ENCODE measurements around the gene DYNC2LI1.
"Not testable (repeated sequence)": the region's sequence is repeated elsewhere in the genome, so short reads cannot be mapped to it uniquely, and the experiment has no call there.

The DYNC2LI1 gene

DNA sequence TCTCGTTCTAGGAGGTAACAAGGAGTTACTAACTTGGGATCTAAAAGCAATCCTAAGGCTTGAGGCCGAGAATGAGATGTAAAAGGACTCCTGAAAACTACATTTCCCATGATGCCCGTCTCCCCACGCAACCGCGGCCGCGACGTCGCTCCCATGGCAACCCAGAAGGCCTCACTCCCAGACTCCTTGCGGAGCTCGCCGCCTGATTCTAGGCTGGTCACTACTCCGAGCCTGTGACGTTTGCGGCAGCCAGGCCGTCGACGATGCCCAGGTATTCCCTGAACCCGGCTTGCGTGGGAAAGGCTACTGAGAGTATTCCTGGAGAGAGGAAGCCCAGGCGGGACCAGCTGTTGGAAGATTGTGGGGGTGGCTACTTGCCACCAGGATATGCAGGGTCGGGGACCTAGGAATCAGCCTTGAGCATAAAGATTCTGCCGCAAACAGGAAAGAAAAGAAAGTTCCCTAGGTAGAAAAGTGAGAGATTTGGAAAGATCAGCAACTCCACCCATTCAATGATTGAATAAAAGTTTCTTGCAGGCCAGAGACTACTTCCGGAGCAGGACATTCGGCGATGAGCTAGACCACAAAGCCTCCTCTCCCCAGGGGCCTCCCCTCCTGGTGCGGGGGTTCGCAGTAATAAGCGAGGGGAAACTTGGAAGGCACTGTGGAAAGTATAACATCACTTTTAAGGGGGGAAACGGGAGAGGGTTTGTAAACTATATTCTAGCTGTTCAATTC, at the start of gene DYNC2LI1:
Gene DYNC2LI1, plus strand, starts transcription at position 164 of the 738 bp plus-strand sequence. Its CDS starts 100 bp downstream, at position 264.
- peak; percentile 74 for DNase-seq

DNA sequence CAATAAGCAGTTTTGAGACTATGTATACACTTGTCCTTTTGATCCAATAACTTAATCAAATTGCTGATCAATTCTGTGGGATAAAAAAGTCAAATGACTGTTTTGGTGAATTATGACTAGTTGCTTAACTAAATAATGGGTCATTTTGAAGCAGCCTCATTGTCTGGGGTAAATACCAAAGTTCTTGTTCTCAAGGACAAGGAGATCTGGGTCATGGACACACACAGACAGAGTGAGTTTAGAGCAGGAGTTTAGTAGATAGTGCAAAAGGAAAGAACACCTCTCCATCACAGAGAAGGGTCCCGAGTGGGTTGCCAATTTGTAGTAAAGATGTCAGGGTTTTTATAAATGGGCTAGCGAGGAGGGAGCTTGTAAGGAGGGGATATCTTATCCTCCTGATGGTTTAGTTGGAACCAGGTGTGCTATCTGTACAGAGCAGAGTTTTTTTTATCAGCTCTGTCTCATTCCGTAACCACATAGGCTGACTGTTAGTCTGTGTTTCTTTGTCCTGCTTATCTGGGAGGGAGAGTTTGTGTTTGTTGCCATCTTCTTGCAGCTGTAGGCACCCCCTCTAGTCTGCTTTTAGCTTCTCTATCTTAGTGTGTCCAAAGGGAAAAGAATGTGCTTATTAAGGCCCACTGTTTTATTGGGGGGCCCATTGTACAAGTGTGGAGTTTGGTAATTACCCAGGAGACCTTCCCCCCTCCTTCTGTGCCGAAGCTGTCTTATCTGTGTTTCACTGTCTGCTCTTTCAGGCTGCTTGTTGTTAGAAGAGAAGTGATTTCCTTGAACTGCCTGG, 48.9 kb upstream of the DYNC2LI1 start:
- no peak for DNase-seq

DNA sequence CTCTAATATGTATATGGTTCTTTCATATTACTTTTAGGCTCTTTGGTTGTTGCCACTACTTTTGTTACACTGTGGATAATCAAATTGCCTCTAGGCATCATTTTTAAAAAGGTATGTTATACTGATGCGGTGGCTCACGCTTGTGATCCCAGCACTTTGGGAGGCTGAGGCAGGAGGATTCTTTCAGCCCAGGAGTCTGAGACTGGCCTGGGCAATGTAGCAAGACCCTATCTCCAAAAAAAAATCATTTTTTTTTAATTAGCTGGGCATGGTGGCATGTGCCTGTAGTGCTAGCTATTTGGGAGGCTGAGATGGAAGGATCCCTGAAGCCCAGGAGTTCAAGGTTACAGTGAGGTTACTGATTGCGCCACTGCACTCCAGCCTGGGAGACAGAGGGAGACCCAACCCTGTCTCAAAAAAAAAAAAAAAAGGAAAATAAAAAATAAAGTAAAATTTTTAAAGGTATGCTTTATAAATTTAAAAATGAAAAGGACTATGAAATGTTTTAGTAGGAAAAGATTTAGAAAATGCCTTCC, 48.1 kb upstream of the DYNC2LI1 start:
- DNase-seq: no peak

DNA sequence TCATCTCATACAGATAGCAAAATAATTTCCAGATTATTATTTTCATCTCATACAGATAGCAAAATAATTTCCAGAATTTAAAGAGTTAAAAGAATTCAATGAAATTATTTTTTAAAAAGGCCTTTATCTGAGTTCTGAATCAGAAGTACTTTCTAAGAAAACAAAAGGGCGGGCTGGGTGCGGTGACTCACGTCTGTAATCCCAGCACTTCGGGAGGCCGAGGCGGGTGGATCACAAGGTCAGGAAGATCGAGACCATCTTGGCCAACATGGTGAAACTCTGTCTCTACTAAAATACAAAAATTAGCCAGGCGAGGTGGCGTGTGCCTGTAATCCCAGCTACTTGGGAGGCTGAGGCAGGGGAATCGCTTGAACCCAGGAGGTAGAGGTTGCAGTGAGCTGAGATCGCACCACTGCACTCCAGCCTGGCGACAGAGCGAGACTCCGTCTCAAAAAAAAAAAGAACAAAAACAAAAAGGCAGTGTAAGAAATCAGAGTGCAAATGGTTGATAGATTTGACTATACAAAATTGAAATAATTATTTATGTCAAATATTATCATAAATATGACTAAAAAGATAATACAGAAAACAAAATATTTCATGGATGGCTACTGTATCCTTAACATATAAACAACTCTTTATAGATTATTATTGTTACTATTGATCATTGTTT, 46.7 kb upstream of the DYNC2LI1 start:
- DNase-seq: not testable (repeated sequence)

DNA sequence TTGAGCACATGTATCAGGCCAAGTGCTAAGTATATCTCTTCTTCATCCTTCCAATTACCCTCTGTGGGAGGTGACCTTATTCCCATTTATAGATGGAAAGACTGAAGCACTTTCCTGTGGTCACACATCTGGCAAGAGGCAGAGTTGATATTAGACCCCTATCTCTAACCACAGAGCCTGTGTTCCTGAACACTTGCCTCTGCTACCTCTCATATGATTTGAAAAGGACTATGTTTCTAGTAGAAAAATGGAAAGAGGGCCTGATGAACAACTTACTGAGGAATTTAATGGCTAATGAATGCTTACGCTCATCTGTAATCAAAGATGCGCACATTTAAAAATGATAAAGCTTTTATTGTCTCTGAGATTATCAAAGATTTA, 46.2 kb upstream of the DYNC2LI1 start:
- no peak for DNase-seq

DNA sequence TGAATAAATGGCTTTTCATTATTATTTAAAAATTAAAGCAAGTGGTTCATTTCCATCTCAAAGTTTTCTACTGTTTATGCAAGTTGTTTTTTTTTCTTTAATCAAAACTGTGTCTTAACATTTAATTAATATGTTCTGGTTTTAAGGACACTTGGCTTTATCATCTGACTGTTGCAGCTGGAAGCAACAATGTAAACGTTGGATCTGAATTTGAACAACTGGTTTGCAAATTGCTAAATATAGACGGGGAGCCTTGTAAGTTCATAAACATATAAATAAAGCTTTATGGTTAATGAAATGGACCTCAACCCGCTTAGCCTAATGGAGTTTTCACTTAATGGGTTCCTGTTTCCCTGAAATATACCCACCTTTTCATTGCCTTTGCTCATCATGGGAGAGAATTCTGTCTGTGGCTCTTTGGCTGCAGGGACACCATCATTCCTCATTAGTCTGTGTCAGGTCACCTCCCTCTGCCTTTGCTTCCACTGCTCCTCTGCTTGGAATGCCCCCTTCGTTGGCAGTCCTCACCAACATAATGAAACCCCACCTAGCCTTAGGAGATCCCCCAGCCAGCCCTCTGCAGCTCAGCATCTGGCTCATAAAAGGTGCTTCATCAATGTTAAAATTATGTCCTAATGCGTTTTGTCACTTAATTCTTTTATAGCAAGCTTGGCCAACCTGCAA, 44.2 kb upstream of the DYNC2LI1 start:
- no peak for DNase-seq

DNA sequence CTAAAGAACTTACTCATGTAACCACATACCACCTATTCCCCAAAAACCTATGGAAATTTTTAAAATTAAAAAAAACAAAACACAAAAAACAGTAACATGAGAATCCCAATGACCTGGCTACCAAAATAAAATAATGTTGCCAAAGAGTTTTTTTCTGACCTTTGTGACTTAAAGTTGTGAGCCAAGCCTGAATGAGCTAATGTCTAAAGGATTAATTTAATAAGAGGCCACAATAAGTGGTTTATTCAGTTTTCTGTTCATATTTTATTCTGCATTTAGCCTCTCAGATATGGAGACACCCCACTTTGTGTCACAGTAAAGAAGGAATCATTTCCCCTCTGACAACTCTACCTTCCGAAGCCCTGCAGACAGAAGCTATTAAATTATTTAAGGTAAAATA, 42.6 kb upstream of the DYNC2LI1 start:
- DNase-seq: no peak

DNA sequence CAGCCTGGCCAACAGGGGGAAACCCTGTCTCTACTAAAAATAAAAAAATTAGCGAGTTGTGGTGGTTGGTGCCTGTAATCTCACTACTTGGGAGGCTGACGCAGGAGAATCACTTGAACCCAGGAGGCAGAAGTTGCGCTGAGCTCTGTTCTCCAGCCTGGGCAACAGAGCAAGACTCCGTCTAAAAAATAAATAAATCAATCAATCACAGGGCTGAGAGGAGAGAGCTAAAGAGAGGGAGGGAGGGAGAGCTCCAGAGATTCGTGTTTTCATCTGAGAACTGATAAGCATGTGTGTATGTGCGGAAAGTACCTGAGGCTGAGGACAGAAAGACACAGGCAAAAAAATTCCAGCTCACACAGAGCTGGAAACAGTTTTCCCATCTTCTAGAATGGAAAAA, 37.2 kb upstream of the DYNC2LI1 start:
- DNase-seq: no peak

DNA sequence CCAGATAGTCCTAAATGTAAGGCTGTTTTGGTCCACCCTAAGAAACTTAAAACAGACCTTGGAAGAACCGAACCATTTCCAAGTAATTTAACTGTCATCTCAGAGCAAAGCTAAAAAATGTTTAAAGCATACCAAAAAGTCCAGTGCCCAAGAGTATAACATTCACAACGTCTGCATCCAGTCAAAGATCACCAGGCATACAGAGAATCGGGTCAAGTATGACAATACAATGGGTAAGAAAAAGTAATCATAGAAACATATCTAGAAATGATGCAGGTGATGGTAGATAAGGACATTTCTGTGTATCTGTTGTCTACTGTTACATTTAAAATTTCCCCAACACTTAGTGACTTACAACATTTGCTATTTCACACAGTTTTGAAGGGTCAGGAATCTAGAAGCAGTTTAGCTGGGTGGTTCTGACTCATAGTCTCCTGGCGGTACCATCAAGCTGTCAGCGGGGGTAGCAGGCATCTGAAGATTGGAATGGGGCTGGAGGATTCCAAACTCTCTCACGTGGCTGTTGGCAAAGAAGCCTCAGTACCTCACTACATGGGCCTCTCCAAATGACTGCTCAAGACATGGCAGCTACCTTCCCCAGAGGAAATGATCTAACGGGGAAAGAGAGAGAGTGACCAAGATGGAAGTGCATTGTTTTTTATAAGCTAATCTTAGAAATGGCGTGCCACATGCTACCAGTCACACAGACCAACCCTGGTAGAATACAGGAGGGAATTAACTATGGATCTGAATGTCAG, 36.6 kb upstream of the DYNC2LI1 start:
- no peak for DNase-seq

DNA sequence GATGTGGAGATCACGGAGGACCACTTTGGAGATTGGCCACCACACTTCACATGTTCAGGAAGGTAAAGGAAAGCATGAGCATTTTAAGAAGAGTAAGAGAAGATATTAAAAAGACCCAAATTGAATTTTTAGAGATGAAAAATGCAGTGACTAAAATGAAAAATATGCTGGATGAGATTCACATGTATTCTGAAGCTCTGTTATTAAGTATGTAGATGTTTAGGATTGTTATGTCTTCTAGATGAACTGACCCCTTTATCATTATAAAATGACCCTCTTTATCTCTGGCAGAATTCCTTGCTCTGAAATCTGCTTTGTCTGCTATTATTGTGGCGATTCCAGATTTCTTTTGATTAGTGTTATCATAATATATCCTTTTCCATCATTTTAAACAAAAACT, 36.0 kb upstream of the DYNC2LI1 start:
- DNase-seq: no peak

DNA sequence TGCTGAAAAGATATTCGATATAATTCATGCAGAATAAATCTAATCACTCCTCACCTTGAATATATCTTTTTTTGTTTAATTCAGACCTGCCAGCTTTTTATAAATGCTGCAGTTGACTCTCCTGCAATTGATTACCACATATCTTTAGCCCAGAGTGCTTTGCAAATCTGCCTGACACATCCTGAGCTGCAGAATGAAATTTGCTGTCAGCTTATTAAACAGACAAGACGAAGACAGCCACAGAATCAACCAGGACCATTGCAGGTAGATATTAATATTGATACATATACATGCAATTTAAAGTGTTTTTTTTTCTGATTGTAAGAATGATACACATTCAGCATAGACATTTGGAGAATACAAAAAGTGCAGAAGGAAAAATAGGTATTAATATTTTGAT, 35.6 kb upstream of the DYNC2LI1 start:
- no peak for DNase-seq

DNA sequence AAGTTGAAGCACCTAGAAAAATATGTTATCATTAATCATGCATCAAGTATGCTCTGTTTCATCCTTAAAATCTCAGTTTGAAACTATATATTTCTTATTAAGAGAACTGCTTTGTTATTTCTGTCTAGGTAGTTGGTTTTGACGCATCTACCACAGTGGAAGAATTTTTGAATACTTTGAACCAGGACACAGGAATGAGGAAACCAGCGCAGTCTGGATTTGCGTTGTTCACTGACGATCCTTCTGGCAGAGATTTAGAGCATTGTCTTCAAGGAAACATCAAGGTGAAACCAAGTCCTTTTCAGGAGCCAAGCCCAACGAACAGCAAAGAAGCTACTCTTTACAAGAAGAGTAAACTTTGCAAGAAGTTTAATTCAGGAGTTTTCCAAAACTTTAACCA, 30.1 kb upstream of the DYNC2LI1 start:
- DNase-seq: no peak

DNA sequence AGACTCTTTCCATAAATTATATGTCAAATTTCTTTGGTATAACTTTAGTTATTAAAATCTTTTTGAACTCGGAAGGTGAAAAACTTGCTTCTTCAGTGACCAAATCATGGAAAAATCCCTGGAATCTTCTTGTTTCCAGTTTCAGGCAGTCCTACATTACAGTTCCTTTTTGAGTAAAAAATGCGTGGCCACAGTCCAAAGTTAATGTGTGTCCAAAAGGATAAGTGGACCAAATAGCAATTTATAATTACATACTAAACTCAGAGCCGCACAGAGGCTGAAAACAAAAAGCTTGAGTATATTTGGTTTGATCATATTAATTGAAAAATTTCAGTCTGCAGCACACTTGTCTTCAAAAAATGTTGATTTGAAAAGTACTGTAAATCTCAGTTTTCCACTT, 28.4 kb upstream of the DYNC2LI1 start:
- no peak for DNase-seq

DNA sequence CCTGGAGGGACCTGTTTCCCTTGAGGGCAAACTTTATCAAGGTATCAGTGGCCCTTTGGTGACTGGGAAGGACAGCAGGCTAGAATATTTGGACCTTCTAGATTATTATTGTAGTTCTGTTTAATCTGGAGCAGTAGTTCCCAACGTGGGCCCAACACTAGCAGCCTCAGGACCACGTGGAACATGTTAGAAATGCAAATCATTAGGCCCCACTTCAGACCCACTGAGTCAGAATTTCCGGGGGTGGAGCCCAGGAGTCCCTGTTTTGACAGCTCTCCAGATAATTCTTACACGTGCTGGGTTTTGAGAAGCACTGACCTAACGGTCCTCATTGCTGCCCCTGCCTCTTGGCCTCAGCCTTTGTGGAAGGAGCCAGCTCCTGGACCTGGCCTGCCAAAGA, 25.5 kb upstream of the DYNC2LI1 start:
- no peak for DNase-seq

DNA sequence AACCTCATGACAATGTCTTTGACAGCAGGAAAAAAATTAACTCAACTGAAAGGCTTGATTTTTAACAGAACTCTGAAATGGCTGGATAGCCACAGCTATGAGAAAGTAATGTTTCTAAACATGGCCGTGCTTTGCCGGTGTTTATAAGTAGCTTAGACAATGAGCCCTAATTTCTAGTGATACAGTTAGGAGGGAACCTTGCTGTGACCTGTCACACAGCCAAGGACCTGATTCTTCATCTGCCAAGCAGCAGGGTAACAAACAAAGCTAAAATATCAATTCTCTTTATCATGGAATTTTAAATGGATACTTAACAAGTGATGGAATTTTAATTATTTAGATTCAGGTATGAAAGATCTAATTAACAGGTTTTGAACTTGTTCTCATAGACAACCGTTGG, 24.3 kb upstream of the DYNC2LI1 start:
- DNase-seq: no peak

DNA sequence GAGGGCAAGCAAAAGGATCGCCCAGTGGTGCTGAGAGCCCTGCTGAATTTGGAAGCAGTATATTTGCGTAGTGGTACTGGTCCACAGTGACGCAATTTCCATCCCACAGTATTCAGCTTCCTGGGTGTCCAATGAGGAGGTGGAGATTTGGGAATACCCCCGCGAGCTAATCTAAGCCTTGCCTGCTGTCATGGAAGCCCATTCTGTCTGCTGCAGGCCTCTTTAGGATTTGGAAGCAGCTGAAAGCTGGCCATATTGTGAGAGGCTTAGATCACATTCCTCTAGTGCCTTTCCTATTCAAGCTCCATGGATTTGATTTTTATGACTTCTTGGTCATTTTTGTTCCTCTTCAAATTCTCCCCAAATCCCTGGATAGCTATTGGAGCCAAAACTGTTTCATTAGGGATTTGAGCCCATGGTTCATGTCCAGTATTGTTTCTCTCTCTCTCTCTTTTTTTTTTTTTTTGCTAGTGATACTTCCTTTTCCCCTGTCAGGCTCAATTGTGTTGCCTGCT, 22.3 kb upstream of the DYNC2LI1 start:
- DNase-seq: no peak

DNA sequence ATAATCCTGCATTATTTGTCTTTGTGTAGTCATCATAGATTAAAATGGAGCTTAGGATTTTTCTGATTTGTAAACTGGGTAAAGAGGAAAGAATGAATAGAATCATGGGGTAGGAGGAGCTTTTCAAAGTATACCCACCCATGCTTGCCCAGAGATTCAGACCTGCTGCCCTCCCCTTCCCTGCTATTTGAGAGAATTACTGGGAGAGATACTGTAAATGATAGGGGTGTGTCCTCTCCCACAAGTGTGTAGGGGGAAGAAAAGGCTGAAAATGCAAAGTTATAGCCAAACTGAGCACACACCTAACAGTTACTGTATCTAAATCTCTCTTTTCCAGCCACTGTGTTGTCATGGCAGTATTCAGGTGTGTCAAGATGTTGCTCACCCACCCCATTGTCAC, 21.5 kb upstream of the DYNC2LI1 start:
- DNase-seq: no peak

DNA sequence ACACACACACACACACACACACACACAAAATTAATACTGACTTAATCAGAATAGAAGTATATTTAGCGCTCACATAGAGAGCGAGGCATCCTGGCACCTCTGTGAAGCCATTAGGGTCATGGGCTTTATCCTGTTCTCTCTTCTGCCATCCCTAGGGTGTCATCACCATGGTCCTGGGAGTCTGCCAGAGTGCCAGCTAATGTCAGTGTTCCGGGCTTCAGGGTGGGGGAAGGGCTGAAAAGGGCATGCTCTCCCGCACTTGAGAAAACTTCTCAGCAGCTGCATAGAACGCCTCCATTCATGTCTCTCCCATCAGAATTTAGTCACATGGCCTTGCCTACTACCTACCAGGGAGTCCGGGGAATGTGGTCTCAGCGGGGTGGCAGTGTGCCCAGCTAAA, 19.7 kb upstream of the DYNC2LI1 start:
- no peak for DNase-seq

DNA sequence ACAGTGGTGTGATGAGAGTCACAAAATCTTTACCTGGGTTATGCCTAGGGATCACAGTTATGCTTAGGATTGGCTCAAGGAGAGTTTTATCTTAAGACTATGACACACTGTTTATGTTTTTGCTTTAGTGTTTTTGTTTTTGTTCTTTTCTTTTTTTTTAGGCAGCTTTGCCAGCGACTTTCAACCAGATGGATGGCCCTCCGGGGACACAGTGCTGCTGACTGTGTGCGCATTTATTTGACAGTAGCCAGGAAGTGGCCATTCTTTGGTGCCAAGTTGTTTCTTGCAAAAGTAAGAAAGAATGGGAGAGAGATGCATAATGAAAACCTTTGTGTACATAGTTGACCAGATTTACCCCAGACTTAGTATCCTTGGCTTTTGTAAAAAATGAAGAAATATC, 15.1 kb upstream of the DYNC2LI1 start:
- DNase-seq: no peak

DNA sequence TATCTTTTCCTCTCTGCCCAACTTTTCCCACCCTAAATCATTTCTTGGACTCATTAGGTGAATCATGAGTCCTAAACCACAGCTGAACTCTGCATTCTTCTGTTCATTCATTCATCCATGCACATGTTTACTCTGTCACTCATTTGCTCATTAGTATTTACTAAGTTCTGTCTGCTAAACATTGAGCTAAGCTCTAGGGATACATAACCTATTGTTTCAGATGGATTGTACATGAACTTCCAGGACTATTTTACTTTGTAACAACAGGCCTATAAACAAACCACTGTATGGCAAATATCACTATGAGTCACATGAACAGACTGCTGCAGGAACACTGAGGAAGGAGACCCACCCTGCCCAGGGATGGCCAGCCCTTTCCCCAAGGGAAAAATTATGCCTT, 14.6 kb upstream of the DYNC2LI1 start:
- DNase-seq: no peak

DNA sequence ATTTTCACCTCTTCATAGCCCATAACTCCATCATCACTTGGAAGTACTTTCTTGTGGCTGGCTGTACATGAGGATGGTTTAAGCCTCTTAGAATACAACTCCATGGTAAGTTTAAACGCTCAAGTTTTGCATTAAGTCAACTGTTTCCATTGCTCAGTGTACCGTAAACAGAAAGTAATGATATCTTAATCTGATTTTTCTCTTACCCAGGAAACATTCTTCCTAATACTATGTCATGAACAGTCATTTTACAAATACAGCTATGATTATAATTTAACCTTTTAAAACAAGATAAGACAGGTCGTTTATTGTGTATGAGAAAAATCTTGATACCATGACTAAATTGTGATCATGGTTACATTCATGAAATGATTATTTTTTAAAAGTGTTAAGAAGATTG, 11.6 kb upstream of the DYNC2LI1 start:
- DNase-seq: no peak

DNA sequence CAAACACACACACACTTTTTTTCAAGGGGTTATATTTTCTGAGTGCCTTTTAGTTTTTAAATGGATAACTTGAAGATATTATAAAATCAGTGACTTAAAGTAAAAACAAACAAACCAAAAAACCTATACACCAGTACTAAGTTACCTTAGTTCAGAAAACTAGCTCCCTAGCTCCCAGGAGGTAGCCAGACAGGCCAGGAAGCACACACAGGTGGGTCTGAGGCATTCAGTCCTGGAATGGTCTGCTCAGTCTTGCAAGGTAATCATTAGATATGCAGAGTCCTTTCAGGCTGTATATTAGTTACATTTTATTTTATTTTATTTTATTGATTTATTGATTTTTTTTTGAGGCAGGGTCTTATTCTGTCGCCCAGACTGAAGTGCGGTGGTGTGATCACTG, 10.7 kb upstream of the DYNC2LI1 start:
- no peak for DNase-seq

All from NCI-H526 treated with DMSO at 0.1 percent for 48 hours (cell line).